ENCODE results near the gene SLC16A2.

GRCh38 chrX:74422576-74423288, 1.4 kb downstream of the SLC16A2 start:
- TF ChIP-seq CTCF (IDR thresholded peaks at IDR 0.05 in 2 of 3, conservative IDR thresholded peaks at IDR 0.05 in 1 of 3; ENCODE audit: control insufficient read depth in 2 of 3, extremely low read depth in 1 of 3, insufficient read depth in 1 of 3, low read depth in 3 of 3, low read length in 3 of 3) (no peak), EGR1 (IDR thresholded peaks at IDR 0.05; ENCODE audit: borderline replicate concordance in 1 of 2, low read depth in 2 of 2, low read length in 2 of 2) (no peak)
